Neutrophil (primary cell): ENCODE results near the gene ACTA2.

ENCODE experiments used
- H3K27ac ChIP-seq: fragments of 200-600 bp; sonication (generic); 2 replicates; pipeline ENCODE4 v1.5.1; 2016; ENCODE audit warnings: mild to moderate bottlenecking, moderate library complexity
- H3K27me3 ChIP-seq: fragments of 200-600 bp; sonication (generic); 2 replicates; pipeline ENCODE4 v1.6.0; 2016; ENCODE audit warnings: mild to moderate bottlenecking
- H3K36me3 ChIP-seq: fragments of 200-600 bp; sonication (generic); 2 replicates; pipeline ENCODE4 v1.5.1; 2017
- H3K4me1 ChIP-seq, 2 experiments: fragments of 200-600 bp in 1 of 2; sonication (generic) in 1 of 2; 1 replicate in 1 of 2; 2 replicates in 1 of 2; pipeline versions ENCODE4 v1.5.1 to v1.6.1; 2013 to 2016; ENCODE audit warnings: low read depth in 1 of 2, low read length in 1 of 2, mild to moderate bottlenecking in 1 of 2, moderate library complexity in 1 of 2; ENCODE audit not compliant: control insufficient read depth in 1 of 2, insufficient read depth in 1 of 2
- H3K4me3 ChIP-seq, 2 experiments: fragments of 200-600 bp in 1 of 2; sonication (generic) in 1 of 2; 1 replicate in 1 of 2; 2 replicates in 1 of 2; pipeline ENCODE4 v1.5.1; 2013 to 2016; ENCODE audit warnings: low read depth in 1 of 2, low read length in 1 of 2, mild to moderate bottlenecking in 1 of 2, moderate library complexity in 1 of 2
- H3K9me3 ChIP-seq: fragments of 200-600 bp; sonication (generic); 2 replicates; pipeline ENCODE4 v1.5.1; 2016
- TF ChIP-seq, protein P1 (sequence below): fragments of 200-600 bp; sonication (generic); IDR thresholded peaks from 2 replicates; pipeline ENCODE4 v1.5.1; 2016; ENCODE audit warnings: antibody characterized with exemption

The ACTA2 gene

GRCh38 chr10:88927416-88927690 lies 25.2 kb downstream of the ACTA2 start:
- Histone ChIP-seq H3K4me3 (no peak overlapping the region), H3K27me3 (no peaks in the 10 kb centered on the region), H3K4me1 (peaks cover 26 to 28% of the 10 kb centered on the region in 2 experiments), H3K27ac (peak overlapping the region; percentile 66), H3K9me3 (no peaks in the 10 kb centered on the region), H3K36me3 (no peaks in the 10 kb centered on the region)
- TF ChIP-seq, protein P1, sequence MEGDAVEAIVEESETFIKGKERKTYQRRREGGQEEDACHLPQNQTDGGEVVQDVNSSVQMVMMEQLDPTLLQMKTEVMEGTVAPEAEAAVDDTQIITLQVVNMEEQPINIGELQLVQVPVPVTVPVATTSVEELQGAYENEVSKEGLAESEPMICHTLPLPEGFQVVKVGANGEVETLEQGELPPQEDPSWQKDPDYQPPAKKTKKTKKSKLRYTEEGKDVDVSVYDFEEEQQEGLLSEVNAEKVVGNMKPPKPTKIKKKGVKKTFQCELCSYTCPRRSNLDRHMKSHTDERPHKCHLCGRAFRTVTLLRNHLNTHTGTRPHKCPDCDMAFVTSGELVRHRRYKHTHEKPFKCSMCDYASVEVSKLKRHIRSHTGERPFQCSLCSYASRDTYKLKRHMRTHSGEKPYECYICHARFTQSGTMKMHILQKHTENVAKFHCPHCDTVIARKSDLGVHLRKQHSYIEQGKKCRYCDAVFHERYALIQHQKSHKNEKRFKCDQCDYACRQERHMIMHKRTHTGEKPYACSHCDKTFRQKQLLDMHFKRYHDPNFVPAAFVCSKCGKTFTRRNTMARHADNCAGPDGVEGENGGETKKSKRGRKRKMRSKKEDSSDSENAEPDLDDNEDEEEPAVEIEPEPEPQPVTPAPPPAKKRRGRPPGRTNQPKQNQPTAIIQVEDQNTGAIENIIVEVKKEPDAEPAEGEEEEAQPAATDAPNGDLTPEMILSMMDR = no peak

- no peaks in the 10 kb centered on the region for H3K27me3 ChIP-seq
- H3K27ac ChIP-seq = peak overlapping the region; percentile 66
- no peak overlapping the region for H3K4me3 ChIP-seq
- TF ChIP-seq, protein P1 = no peak
- peaks cover 24 to 26% of the 10 kb centered on the region in 2 experiments for H3K4me1 ChIP-seq
- no peaks in the 10 kb centered on the region for H3K9me3 ChIP-seq
- no peaks in the 10 kb centered on the region for H3K36me3 ChIP-seq
These were observed 25.8 kb downstream of the ACTA2 start for GRCh38 chr10:88926566-88927415.

DNA sequence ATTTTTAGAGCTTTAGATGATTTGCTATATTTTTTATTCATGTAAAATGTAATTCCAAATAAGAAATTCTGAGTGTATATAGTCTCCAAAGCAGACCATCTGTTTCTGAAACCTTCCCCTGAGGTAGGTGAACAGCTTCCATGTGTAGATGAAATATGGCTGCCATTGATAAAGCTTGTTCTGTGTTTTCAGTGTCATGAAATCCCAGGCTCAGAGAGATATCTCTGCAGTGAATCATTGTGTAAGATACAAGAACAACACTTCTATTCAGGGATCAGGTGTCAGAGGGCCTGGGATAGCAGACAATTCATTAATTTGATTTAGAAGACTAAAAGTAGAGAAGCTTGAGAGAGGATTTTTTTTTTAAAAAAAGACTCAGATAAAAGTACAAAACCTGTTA lies 29.1 kb downstream of the ACTA2 start:
- Histone ChIP-seq H3K9me3 (no peaks in the 10 kb centered on the region), H3K36me3 (no peaks in the 10 kb centered on the region), H3K4me1 (peaks cover 22 to 24% of the 10 kb centered on the region in 2 experiments), H3K27ac (no peak overlapping the region), H3K27me3 (no peaks in the 10 kb centered on the region), H3K4me3 (no peak overlapping the region)
- TF ChIP-seq, protein P1 = no peak

DNA sequence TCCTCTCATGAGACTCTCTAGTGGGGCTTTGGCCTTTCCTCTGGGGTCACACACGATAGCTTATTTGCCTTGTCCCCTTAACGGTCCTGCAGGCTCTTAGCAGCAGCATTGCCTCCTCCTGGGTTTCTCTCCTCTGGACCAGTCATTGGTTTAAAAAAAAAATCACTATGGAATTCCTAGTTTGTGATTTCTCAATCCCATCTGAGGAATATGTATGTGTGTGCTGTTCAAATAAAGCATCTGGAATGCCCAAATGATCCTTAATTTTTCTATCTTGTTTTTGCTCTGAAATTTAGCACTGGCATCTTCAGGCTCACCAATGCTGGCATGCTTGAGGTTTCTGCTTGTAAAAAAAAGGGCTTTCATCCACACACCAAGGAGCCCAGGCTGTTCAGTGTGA lies 30.5 kb downstream of the ACTA2 start:
- H3K36me3 ChIP-seq = no peaks in the 10 kb centered on the region
- no peaks in the 10 kb centered on the region for H3K9me3 ChIP-seq
- no peak overlapping the region for H3K27ac ChIP-seq
- H3K27me3 ChIP-seq = no peaks in the 10 kb centered on the region
- TF ChIP-seq, protein P1 = no peak
- peaks cover 15% of the 10 kb centered on the region in 2 experiments for H3K4me1 ChIP-seq
- no peak overlapping the region for H3K4me3 ChIP-seq

- no peaks in the 10 kb centered on the region for H3K27me3 ChIP-seq
- H3K36me3 ChIP-seq = no peaks in the 10 kb centered on the region
- no peaks in the 10 kb centered on the region for H3K9me3 ChIP-seq
- H3K4me1 ChIP-seq = peaks cover 8 to 11% of the 10 kb centered on the region in 2 experiments
- H3K4me3 ChIP-seq = no peak overlapping the region
- TF ChIP-seq, protein P1 = no peak
- no peak overlapping the region for H3K27ac ChIP-seq
These were observed 31.5 kb downstream of the ACTA2 start for GRCh38 chr10:88920986-88921593.
